ENCODE measurements around the gene PRPF19. TPM values are rescaled to one million over a fixed set of nuclear protein-coding genes. Genes with fewer than 3 reads are reported as not detected.

The PRPF19 gene
- total and polyA plus RNA-seq, 2 of the 4 experiments (the other 2 are of a cell fraction): 29.8 to 50.4 TPM

DNA sequence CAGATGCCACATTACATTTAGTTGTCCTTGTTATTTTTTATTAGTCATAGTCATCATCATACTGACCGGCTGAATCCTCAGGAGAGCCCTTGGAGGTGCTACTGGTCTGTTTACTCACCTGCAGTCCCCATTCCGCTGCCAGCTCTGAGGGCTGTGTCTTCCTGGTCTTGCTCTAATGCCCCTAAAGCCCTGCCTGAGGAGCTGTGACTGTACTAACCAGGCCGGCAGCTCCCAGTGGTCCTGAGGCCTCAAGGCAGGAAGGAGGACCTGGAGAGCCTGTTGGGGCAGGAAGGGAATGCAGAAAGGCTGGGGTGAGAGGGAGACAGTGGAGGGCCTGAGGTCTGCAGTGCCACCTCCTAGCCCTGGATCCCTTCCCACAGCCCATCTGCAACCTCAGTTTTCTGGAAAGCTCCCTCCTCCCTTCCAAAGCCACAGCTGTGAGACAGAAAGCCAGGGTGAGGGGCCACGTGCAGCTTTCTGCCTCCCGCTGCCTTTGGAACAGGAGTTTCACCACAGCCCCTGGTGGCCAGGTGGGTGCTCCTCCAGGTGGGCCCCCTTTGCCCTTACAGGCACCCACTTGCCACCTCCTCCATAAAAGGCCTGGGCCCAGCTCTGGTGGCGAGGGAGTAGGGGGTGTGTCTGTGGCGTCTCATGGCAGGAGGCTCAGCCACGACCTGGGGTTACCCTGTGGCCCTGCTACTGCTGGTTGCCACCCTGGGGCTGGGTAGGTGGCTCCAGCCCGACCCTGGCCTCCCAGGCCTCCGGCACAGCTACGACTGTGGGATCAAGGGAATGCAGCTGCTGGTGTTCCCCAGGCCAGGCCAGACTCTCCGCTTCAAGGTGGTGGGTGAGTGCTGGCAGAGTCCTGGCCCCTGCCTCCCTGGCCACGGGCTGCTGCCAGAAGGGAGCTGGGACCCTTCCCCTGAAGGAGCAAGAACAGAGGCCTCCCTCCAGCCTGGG is 39.2 kb downstream of the PRPF19 start, which contains the start of gene ZP1:
Gene ZP1, plus strand, starts transcription at position 632 of the 960 bp plus-strand sequence. Its CDS starts 20 bp downstream, at position 652.
- Histone ChIP-seq H3K4ac (ENCODE audit: low read depth, low read length) (no peak within 1 kb of the TSS), H3K79me1 (ENCODE audit: low read depth in 1 of 2, low read length in 2 of 2) (no peaks in the 10 kb centered on the region), H3K4me2 (ENCODE audit: low read depth, low read length) (no peak within 1 kb of the TSS), H2BK5ac (ENCODE audit: low read depth, low read length, poor library complexity, severe bottlenecking) (no peak within 1 kb of the TSS), H3K9me3 (ENCODE audit: control insufficient read depth, insufficient read depth, low read length) (no peaks in the 10 kb centered on the region), H3K27ac (ENCODE audit: insufficient read depth, low read length) (no peak within 1 kb of the TSS), H4K8ac (ENCODE audit: low read depth in 2 of 2, low read length in 2 of 2) (no peak within 1 kb of the TSS), H3K9me1 (ENCODE audit: insufficient read depth, low read length) (peaks cover 9% of the 10 kb centered on the region), H2AFZ (replicated peaks; ENCODE audit: low read length, poor library complexity) (peak within 1 kb of the TSS; percentile 1), H2AK5ac (ENCODE audit: low read depth, low read length) (no peak within 1 kb of the TSS), H4K20me1 (ENCODE audit: insufficient read depth, low read length) (no peaks in the 10 kb centered on the region), H3K18ac (ENCODE audit: low read depth, low read length) (no peak within 1 kb of the TSS), H4K91ac (ENCODE audit: insufficient read depth, low read depth, low read length) (no peak within 1 kb of the TSS), H2BK120ac (ENCODE audit: low read depth, low read length) (no peak within 1 kb of the TSS), H3K9ac (ENCODE audit: low read depth, low read length) (no peak within 1 kb of the TSS), H4K5ac (ENCODE audit: low read depth, low read length) (no peak within 1 kb of the TSS), H2BK15ac (ENCODE audit: low read depth, low read length) (no peak within 1 kb of the TSS), H3K56ac (ENCODE audit: extremely low read depth, insufficient read depth, low read length) (no peak within 1 kb of the TSS), H2BK20ac (ENCODE audit: low read depth, low read length) (no peak within 1 kb of the TSS), H3K14ac (replicated peaks; ENCODE audit: low read depth, low read length) (no peak within 1 kb of the TSS), H3K36me3 (ENCODE audit: control insufficient read depth, insufficient read depth, low read length) (no peaks in the 10 kb centered on the region), H3K27me3 (ENCODE audit: control insufficient read depth, insufficient read depth, low read length) (peaks cover 10% of the 10 kb centered on the region), H3K4me1 (ENCODE audit: control insufficient read depth, insufficient read depth, low read length) (peaks cover 7% of the 10 kb centered on the region), H3K4me3 (ENCODE audit: insufficient read depth, low read depth, low read length) (no peak within 1 kb of the TSS), H3K23ac (ENCODE audit: low read depth, low read length) (0 out of 2 replicates have a peak within 1 kb of the TSS, but pooled peaks have one; percentile 33), H2AK9ac (replicated peaks; ENCODE audit: low read depth, low read length, poor library complexity) (no peak within 1 kb of the TSS)
- DNase-seq (no peak), ATAC-seq (ENCODE audit: low read depth) (no peak)
- ChIA-PET CTCF (interaction anchor here (0.9 kb wide), 1 partner anchor 20 kb away, joined by 4 read pairs; no protein-coding TSS in a partner anchor), POLR2A (ENCODE audit: unreplicated experiment) (no interaction called here)
- dilution Hi-C loops (cut with HindIII; ENCODE audit: low sequenced_read_pairs, unreplicated experiment): no loop called here
- no CpG with 5 or more reads among the region's 13 CpGs for WGBS, 2 experiments (ENCODE audit: extremely low coverage in 2 of 2, insufficient read length in 1 of 2)
- in situ Hi-C loops (cut with MboI; ENCODE audit: low sequenced_read_pairs): no loop called here
- intact Hi-C loops (cut with micrococcal nuclease): no loop called here
- no TSS peak for BruUV-seq (replicated peaks)
- TF ChIP-seq, protein P1, sequence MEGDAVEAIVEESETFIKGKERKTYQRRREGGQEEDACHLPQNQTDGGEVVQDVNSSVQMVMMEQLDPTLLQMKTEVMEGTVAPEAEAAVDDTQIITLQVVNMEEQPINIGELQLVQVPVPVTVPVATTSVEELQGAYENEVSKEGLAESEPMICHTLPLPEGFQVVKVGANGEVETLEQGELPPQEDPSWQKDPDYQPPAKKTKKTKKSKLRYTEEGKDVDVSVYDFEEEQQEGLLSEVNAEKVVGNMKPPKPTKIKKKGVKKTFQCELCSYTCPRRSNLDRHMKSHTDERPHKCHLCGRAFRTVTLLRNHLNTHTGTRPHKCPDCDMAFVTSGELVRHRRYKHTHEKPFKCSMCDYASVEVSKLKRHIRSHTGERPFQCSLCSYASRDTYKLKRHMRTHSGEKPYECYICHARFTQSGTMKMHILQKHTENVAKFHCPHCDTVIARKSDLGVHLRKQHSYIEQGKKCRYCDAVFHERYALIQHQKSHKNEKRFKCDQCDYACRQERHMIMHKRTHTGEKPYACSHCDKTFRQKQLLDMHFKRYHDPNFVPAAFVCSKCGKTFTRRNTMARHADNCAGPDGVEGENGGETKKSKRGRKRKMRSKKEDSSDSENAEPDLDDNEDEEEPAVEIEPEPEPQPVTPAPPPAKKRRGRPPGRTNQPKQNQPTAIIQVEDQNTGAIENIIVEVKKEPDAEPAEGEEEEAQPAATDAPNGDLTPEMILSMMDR (conservative IDR thresholded peaks at IDR 0.05; ENCODE audit: low read depth, low read length): no peak
- TF ChIP-seq SMC3 (IDR thresholded peaks at IDR 0.05; ENCODE audit: low read depth, low read length): no peak
- TF ChIP-seq MXI1 (IDR thresholded peaks at IDR 0.05; ENCODE audit: borderline replicate concordance, low read depth, low read length): no peak
